GM06990 (cell line): Measurements from ENCODE around the gene RAB22A.

Source experiments
- DNase-seq: peaks from one replicate; pipeline ENCODE4 v3.0.0-alpha.2; 2011; ENCODE audit not compliant: insufficient read length; ENCODE audit errors: extremely low read depth
- H3K27me3 ChIP-seq: replicated peaks from 2 replicates; pipeline ENCODE4 v1.6.0; 2011; ENCODE audit warnings: low read length; ENCODE audit not compliant: control insufficient read depth, insufficient read depth
- H3K36me3 ChIP-seq: 2 replicates; pipeline ENCODE4 v1.5.1; 2011; ENCODE audit warnings: low read length; ENCODE audit not compliant: control insufficient read depth, insufficient read depth
- H3K4me3 ChIP-seq: replicated peaks from 2 replicates; pipeline ENCODE4 v1.5.1; 2011; ENCODE audit warnings: low read depth, mild to moderate bottlenecking, control low read depth, low read length
- CTCF ChIP-seq: IDR thresholded peaks from 2 replicates; pipeline ENCODE4 v1.5.1; 2011; ENCODE audit warnings: low read length, control low read depth, mild to moderate bottlenecking, inconsistent platforms; ENCODE audit not compliant: insufficient read depth, poor library complexity, severe bottlenecking

Gene RAB22A

GRCh38 chr20:58352468-58352867 is 43.0 kb downstream of the RAB22A start:
- no peaks in the 10 kb centered on the region for H3K27me3 ChIP-seq
- TF ChIP-seq CTCF = no peak
- no peak for DNase-seq
- peaks cover 6% of the 10 kb centered on the region for H3K36me3 ChIP-seq
- H3K4me3 ChIP-seq = no peak overlapping the region

- Histone ChIP-seq H3K4me3 (no peak overlapping the region), H3K27me3 (no peaks in the 10 kb centered on the region), H3K36me3 (peaks cover 9% of the 10 kb centered on the region)
- no peak for TF ChIP-seq CTCF
- no peak for DNase-seq
Measured at GRCh38 chr20:58359441-58359840, 49.9 kb downstream of the RAB22A start.

- no peak for DNase-seq
- H3K36me3 ChIP-seq = peaks cover 2% of the 10 kb centered on the region; the same call in 1 of the 2 replicates
- H3K27me3 ChIP-seq = no peaks in the 10 kb centered on the region
- no peak overlapping the region for H3K4me3 ChIP-seq
- no peak for TF ChIP-seq CTCF
Measured at GRCh38 chr20:58360936-58361335, 51.4 kb downstream of the RAB22A start.

- no peak for DNase-seq
Measured at GRCh38 chr20:58361481-58362205, 52.1 kb downstream of the RAB22A start.

GRCh38 chr20:58362206-58362516 is 52.6 kb downstream of the RAB22A start:
- no peak for DNase-seq
- TF ChIP-seq CTCF = no peak
- Histone ChIP-seq H3K36me3 (peaks cover 2% of the 10 kb centered on the region; the same call in 1 of the 2 replicates), H3K4me3 (no peak overlapping the region), H3K27me3 (no peaks in the 10 kb centered on the region)

More at GRCh38 chr20:58361481-58362205, 52.1 kb downstream of the RAB22A start:
- no peaks in the 10 kb centered on the region for H3K27me3 ChIP-seq
- no peak overlapping the region for H3K4me3 ChIP-seq
- TF ChIP-seq CTCF = no peak
- peaks cover 2% of the 10 kb centered on the region; the same call in 1 of the 2 replicates for H3K36me3 ChIP-seq
